DOHH2 (cell line): Measurements from ENCODE around the gene TNFRSF4.

Source experiments
- H3F3A ChIP-seq: fragments of 200-600 bp; sonication (generic), shearing (Covaris generic); 2 replicates; pipeline ENCODE4 v1.6.0; 2016; ENCODE audit warnings: antibody characterized with exemption, mild to moderate bottlenecking; ENCODE audit not compliant: control insufficient read depth, insufficient read depth
- H3K27ac ChIP-seq: fragments of 200-600 bp; sonication (generic); 2 replicates; pipeline ENCODE4 v1.5.1; 2014; ENCODE audit warnings: low read depth, mild to moderate bottlenecking, low read length, moderate library complexity
- H3K27me3 ChIP-seq: fragments of 200-600 bp; sonication (generic); 2 replicates; pipeline ENCODE4 v1.6.1; 2014; ENCODE audit warnings: mild to moderate bottlenecking, low read length, mixed read lengths; ENCODE audit not compliant: control insufficient read depth
- H3K36me3 ChIP-seq: fragments of 200-600 bp; sonication (generic); 2 replicates; pipeline ENCODE4 v1.6.1; 2014; ENCODE audit warnings: mild to moderate bottlenecking, low read length, moderate library complexity, mixed read lengths; ENCODE audit not compliant: control insufficient read depth
- H3K4me1 ChIP-seq: fragments of 200-600 bp; sonication (generic); 2 replicates; pipeline ENCODE4 v1.6.1; 2014; ENCODE audit warnings: mild to moderate bottlenecking, low read length, mixed read lengths; ENCODE audit not compliant: control insufficient read depth
- H3K4me2 ChIP-seq: fragments of 200-600 bp; sonication (generic); 2 replicates; pipeline ENCODE4 v1.6.0; 2014; ENCODE audit warnings: mild to moderate bottlenecking, low read length, moderate library complexity
- H3K4me3 ChIP-seq: fragments of 200-600 bp; sonication (generic); 2 replicates; pipeline ENCODE4 v1.5.1; 2014; ENCODE audit warnings: mild to moderate bottlenecking, low read length, mixed read lengths
- H3K79me2 ChIP-seq: fragments of 200-600 bp; sonication (generic); 2 replicates; pipeline ENCODE4 v1.6.1; 2014; ENCODE audit warnings: mild to moderate bottlenecking, low read length, mixed read lengths; ENCODE audit not compliant: control insufficient read depth
- H3K9me2 ChIP-seq: fragments of 200-600 bp; sonication (generic); replicated peaks from 2 replicates; pipeline ENCODE4 v1.6.1; 2014; ENCODE audit warnings: mild to moderate bottlenecking, low read length, mixed read lengths; ENCODE audit not compliant: control insufficient read depth
- H3K9me3 ChIP-seq: fragments of 200-600 bp; sonication (generic); 2 replicates; pipeline ENCODE4 v1.6.1; 2014; ENCODE audit warnings: antibody characterized with exemption, low read length, mixed read lengths; ENCODE audit not compliant: control insufficient read depth, insufficient read depth
- H4K20me1 ChIP-seq: fragments of 200-600 bp; sonication (generic); 2 replicates; pipeline ENCODE4 v1.6.0; 2014; ENCODE audit warnings: low read depth, mild to moderate bottlenecking, antibody characterized with exemption, low read length, moderate library complexity; ENCODE audit not compliant: control insufficient read depth, insufficient read depth
- CTCF ChIP-seq: fragments of 200-600 bp; sonication (generic); IDR thresholded peaks from one replicate; pipeline ENCODE4 v1.5.1; 2014; ENCODE audit warnings: antibody characterized with exemption, mild to moderate bottlenecking, low read depth, low read length; ENCODE audit not compliant: poor library complexity, severe bottlenecking
- EZH2phosphoT487 ChIP-seq: fragments of 200-600 bp; sonication (generic); IDR thresholded peaks from 2 replicates; pipeline ENCODE4 v1.6.1; 2017; ENCODE audit warnings: borderline replicate concordance, mild to moderate bottlenecking, antibody characterized with exemption, low read length, moderate library complexity, mixed read lengths

Gene TNFRSF4

GRCh38 chr1:1246577-1247340 is 32.8 kb upstream of the TNFRSF4 start, which contains the start of gene C1QTNF12:
Gene C1QTNF12 (minus strand): TSS chr1:1246722. CDS start chr1:1246690, 32 bp downstream.
- no peak for TF ChIP-seq CTCF
- TF ChIP-seq EZH2phosphoT487 = no peak
- Histone ChIP-seq H3K4me3 (no peak within 1 kb of the TSS), H3K36me3 (no peaks in the 10 kb centered on the region), H3K27ac (no peak within 1 kb of the TSS), H3K9me3 (no peaks in the 10 kb centered on the region), H3K4me2 (no peak within 1 kb of the TSS), H3K9me2 (no peaks in the 10 kb centered on the region), H3K4me1 (peaks cover 14% of the 10 kb centered on the region), H3F3A (no peaks in the 10 kb centered on the region), H3K27me3 (no peaks in the 10 kb centered on the region), H4K20me1 (no peaks in the 10 kb centered on the region), H3K79me2 (no peaks in the 10 kb centered on the region)

- Histone ChIP-seq H3K79me2 (no peaks in the 10 kb centered on the region), H4K20me1 (no peaks in the 10 kb centered on the region), H3K4me2 (no peak overlapping the region), H3K36me3 (no peaks in the 10 kb centered on the region), H3K27me3 (no peaks in the 10 kb centered on the region), H3K4me3 (no peak overlapping the region), H3F3A (no peaks in the 10 kb centered on the region), H3K27ac (no peak overlapping the region), H3K9me2 (no peaks in the 10 kb centered on the region), H3K4me1 (peaks cover 6% of the 10 kb centered on the region), H3K9me3 (no peaks in the 10 kb centered on the region)
- TF ChIP-seq CTCF = no peak
- TF ChIP-seq EZH2phosphoT487 = no peak
Observed at GRCh38 chr1:1245817-1246576, 32.0 kb upstream of the TNFRSF4 start.

GRCh38 chr1:1245178-1245816 is 31.3 kb upstream of the TNFRSF4 start:
- H3K36me3 ChIP-seq = no peaks in the 10 kb centered on the region
- no peaks in the 10 kb centered on the region for H4K20me1 ChIP-seq
- no peak overlapping the region for H3K4me3 ChIP-seq
- H3F3A ChIP-seq = no peaks in the 10 kb centered on the region
- no peaks in the 10 kb centered on the region for H3K27me3 ChIP-seq
- H3K27ac ChIP-seq = no peak overlapping the region
- no peak overlapping the region for H3K4me2 ChIP-seq
- TF ChIP-seq EZH2phosphoT487 (no peak), CTCF (no peak)
- no peaks in the 10 kb centered on the region for H3K4me1 ChIP-seq
- no peaks in the 10 kb centered on the region for H3K9me2 ChIP-seq
- H3K9me3 ChIP-seq = no peaks in the 10 kb centered on the region
- no peaks in the 10 kb centered on the region for H3K79me2 ChIP-seq
